ENCODE measurements around the gene GLI3. TPM values are rescaled to one million over a fixed set of nuclear protein-coding genes. Genes with fewer than 3 reads are reported as not detected.
A peak's percentile ranks its signal among the peaks of the same experiment; 100 is the strongest.

GLI3 gene
- total RNA-seq, 1 experiment from 2014 or later = 23.1 TPM

GRCh38 chr7:42108803-42109528 is 128.0 kb downstream of the GLI3 start:
- DNase-seq (ENCODE audit: unreplicated experiment) = no peak
- POLR2A ChIA-PET = interaction anchor here (0.6 to 0.9 kb wide), 2 partner anchors 19 to 129 kb away, joined by 3 to 4 read pairs; no protein-coding TSS in a partner anchor
- no peaks in the 10 kb centered on the region for H3K9me3 Mint-ChIP-seq (ENCODE audit: unreplicated experiment)
- TF ChIP-seq CTCF (IDR thresholded peaks at IDR 0.05; ENCODE audit: unreplicated experiment) = no peak
- no peak overlapping the region for H3K4me3 Mint-ChIP-seq (ENCODE audit: unreplicated experiment)
- H3K36me3 Mint-ChIP-seq (ENCODE audit: insufficient read depth, unreplicated experiment) = peaks cover 27% of the 10 kb centered on the region
- no peak overlapping the region for H3K27ac Mint-ChIP-seq (ENCODE audit: low read depth, unreplicated experiment)
- no peaks in the 10 kb centered on the region for H3K27me3 Mint-ChIP-seq (ENCODE audit: insufficient read depth, unreplicated experiment)
- CTCF ChIA-PET = interaction anchor here (0.7 to 1.5 kb wide), 3 partner anchors 12 to 129 kb away, joined by 3 read pairs; no protein-coding TSS in a partner anchor
- intact Hi-C loops (cut with micrococcal nuclease) = no loop called here
- BruUV-seq (replicated peaks) = no TSS peak
- peaks cover 48% of the 10 kb centered on the region for H3K4me1 Mint-ChIP-seq (ENCODE audit: insufficient read depth, unreplicated experiment)

GRCh38 chr7:42107484-42108240 is 129.3 kb downstream of the GLI3 start:
- Mint-ChIP-seq H3K36me3 (ENCODE audit: insufficient read depth, unreplicated experiment) (peaks cover 27% of the 10 kb centered on the region), H3K27me3 (ENCODE audit: insufficient read depth, unreplicated experiment) (no peaks in the 10 kb centered on the region), H3K4me3 (ENCODE audit: unreplicated experiment) (peak overlapping the region; percentile 41), H3K4me1 (ENCODE audit: insufficient read depth, unreplicated experiment) (peaks cover 55% of the 10 kb centered on the region), H3K27ac (ENCODE audit: low read depth, unreplicated experiment) (peak overlapping the region; percentile 63), H3K9me3 (ENCODE audit: unreplicated experiment) (no peaks in the 10 kb centered on the region)
- DNase-seq (ENCODE audit: unreplicated experiment) = peak; percentile 51
- ChIA-PET POLR2A (interaction anchor here (0.6 kb wide), 2 partner anchors 50 to 117 kb away, joined by 3 read pairs; no protein-coding TSS in a partner anchor), CTCF (interaction anchor here (0.6 to 0.7 kb wide), 3 partner anchors 50 to 823 kb away, joined by 3 to 4 read pairs (median 3); no protein-coding TSS in a partner anchor)
- BruUV-seq (replicated peaks) = no TSS peak
- no peak for TF ChIP-seq CTCF (IDR thresholded peaks at IDR 0.05; ENCODE audit: unreplicated experiment)
- intact Hi-C loops (cut with micrococcal nuclease) = no loop called here

DNA sequence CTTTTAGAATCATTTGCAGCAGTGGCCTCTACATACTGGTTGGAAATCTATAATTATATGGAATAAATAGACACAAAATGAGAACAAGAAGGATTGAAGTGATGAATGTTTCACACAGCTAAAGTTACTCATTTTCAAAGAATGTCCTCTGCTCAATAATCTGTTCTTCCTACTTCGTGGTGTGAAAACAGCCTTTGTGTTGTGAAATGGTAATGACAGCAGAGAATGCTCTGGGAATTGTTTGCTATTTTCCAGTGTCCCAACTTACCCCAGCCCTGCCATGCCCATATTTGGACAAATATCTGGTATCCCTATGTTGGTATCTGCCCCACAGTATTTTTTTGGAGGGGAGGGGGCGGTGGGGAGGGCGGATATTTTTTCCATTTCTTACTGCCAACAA is 130.4 kb downstream of the GLI3 start:
- no peak for DNase-seq (ENCODE audit: unreplicated experiment)
- Mint-ChIP-seq H3K4me3 (ENCODE audit: unreplicated experiment) (no peak overlapping the region), H3K27ac (ENCODE audit: low read depth, unreplicated experiment) (no peak overlapping the region), H3K4me1 (ENCODE audit: insufficient read depth, unreplicated experiment) (peaks cover 50% of the 10 kb centered on the region), H3K27me3 (ENCODE audit: insufficient read depth, unreplicated experiment) (no peaks in the 10 kb centered on the region), H3K9me3 (ENCODE audit: unreplicated experiment) (no peaks in the 10 kb centered on the region), H3K36me3 (ENCODE audit: insufficient read depth, unreplicated experiment) (peaks cover 24% of the 10 kb centered on the region)
- BruUV-seq (replicated peaks) = no TSS peak
- TF ChIP-seq CTCF (IDR thresholded peaks at IDR 0.05; ENCODE audit: unreplicated experiment) = no peak
- intact Hi-C loops (cut with micrococcal nuclease) = no loop called here
- POLR2A ChIA-PET = interaction anchor here (0.6 kb wide), 1 partner anchor 51 kb away, joined by 3 read pairs; no protein-coding TSS in a partner anchor
- CTCF ChIA-PET = interaction anchor here (0.6 kb wide), 1 partner anchor 15 kb away, joined by 3 read pairs; no protein-coding TSS in a partner anchor

Measured in MCF 10A (cell line).